COLO668 (cell line): ENCODE results near the gene KLK8.

Experiments used
- DNase-seq: peaks from one replicate; lab custom pipeline; 2025; ENCODE audit not compliant: unreplicated experiment; lab: John Stamatoyannopoulos, UW

KLK8 gene

DNA sequence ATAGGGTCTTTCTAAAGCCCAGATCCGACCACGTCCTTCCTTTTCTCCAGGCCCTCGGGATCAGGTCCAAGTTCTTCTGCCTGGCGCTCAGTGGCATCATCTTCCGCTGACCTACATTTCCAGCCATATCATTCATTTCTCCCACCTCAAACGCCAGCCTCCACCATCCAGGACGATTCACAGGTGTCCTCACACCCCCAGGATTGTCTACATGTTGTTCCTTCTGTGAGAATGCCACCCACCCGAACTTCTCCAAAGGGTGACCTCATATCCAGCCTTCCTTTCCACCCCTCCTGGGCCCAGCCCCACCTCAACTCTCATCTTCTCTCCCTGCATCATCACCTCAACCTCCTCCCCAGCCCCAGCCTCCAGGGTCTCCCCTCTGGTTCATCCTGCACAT is 43.8 kb downstream of the KLK8 start:
- DNase-seq: no peak

DNA sequence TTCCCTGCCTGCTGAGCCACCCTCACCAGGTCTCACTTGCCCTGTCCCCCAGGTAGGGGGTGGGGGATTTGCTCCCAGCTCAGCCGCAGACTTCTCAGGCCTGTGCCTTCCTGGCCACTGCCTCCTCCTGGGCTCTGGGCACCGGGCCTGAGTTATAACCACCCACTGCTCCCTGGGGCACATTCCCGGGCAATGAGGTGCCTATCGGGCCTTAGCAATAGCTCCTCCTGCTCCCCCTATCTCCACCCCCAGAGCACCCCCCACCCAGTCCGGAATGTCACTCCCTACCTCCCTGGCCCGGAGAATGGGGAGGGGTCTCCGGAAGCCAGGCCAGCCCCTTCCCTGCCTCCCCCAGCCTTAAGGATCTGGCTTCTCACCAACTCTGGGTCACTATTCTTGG is 48.5 kb downstream of the KLK8 start, which contains the start of gene KLK5:
Gene KLK5, minus strand, starts transcription at position 129 of the 400 bp plus-strand sequence. CDS start 381 bp downstream, outside the sequence.
- no peak for DNase-seq

DNA sequence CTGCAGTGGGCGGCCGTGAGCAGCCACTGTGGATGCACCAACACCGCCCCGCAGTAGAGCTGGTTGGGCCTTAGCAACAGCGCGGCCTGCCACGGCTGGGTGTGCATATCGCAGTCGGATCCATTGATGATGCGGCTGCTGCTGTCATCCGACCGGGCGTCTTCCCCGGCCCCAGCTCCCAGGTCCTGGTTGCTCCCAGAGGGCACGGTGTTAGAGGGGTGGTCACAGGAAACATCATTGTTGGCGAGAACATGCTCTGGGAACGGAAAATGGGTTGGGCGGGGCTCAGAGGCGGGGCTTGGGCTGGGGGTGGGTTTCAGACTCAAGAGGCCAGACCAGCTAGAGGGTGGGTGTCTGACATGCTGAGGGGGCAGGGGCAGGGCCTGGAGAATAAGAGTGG is 51.5 kb downstream of the KLK8 start:
- DNase-seq: no peak

DNA sequence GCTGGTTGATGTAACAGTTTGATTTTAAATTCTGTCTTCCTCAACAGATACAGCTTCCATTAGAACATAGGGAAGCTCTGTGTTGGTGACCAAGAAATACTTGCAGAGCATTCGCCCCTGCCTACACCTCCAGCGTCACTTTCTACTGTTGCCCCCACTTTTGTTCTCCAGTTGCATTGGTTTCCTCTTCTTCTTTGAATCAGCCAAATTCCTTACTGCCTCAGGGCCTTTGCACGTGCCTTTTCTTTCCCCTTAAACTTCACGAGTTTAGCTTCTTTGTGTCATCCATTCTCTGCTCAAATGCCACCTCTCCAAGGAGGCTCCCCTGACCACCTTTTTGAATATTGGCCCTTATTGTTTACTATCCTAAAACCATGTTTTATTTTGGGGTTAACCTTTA is 54.3 kb downstream of the KLK8 start:
- DNase-seq: no peak
